GM21515 (cell line): Measurements from ENCODE around the gene TSPAN11.
"Not testable (repeated sequence)": the region's sequence is repeated elsewhere in the genome, so short reads cannot be mapped to it uniquely, and the experiment has no call there.

Experiments used
- ATAC-seq: cut with Tn5 transposase; IDR thresholded peaks from one replicate; pipeline ENCODE4 v1.9.1; 2021; ENCODE audit not compliant: unreplicated experiment

Gene TSPAN11

GRCh38 chr12:31017535-31017934, 91.0 kb downstream of the TSPAN11 start:
- no peak for ATAC-seq

- ATAC-seq: no peak
Measured at GRCh38 chr12:31018106-31018789, 91.7 kb downstream of the TSPAN11 start.

DNA sequence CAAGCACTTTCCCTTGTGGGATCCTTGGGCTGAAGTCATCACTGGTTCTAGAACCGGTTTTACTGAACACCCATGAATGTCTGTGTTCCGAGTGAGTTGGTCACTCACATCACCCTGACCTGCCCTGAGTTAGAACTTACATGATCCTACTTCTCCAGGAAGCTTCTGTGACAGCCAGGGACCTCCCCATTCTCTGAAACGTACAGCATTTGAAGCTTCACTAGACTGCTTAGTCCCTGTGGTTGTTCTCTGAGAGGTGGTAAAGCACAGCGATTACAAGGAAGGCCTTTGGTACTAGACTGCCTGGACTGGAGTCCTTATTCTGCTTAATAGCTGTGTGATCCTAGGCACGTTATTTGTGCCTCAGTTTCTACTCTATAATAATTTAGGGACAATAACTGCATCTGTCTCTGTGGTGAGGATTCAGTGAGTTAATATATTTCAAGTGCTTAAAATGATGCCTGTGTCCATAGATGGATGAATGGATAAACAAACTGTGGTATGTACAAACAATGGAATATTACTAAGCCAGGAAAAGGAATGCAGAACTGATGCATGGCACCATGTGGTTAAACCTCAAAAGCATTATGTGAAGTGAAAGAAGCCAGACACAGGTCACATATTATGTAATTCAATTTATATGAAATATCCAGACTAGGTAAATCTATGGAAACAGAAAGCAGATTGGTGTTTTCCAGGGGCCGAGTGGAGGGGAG, 92.4 kb downstream of the TSPAN11 start:
- ATAC-seq: no peak

- no peak for ATAC-seq
Measured at GRCh38 chr12:31019561-31019960, 93.0 kb downstream of the TSPAN11 start.

DNA sequence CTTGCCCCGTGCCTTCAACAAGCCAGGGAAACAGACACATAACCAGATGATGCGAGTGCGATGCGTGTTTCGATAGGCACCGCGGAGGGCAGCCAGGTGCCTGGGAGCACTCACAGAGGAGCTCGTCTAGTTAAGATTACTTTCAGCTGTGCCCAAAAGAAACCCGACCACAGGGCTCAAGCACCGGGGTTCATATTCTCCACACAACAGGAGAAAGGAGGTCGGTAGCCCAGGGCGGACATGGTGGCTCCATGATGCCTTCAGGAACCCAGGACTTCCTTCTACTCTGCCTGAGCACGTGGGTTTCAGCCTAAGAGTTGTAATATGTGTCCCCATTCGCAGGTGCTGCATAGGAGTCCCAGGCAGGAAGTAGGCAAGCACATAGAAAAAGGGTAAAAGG, 93.4 kb downstream of the TSPAN11 start:
- ATAC-seq: no peak

- no peak for ATAC-seq
Measured at GRCh38 chr12:31020385-31021166, 94.0 kb downstream of the TSPAN11 start.

- ATAC-seq: no peak
Measured at GRCh38 chr12:31021181-31021580, 94.6 kb downstream of the TSPAN11 start.

GRCh38 chr12:31021809-31022494, 95.4 kb downstream of the TSPAN11 start:
- no peak for ATAC-seq

GRCh38 chr12:31023271-31023724, 96.8 kb downstream of the TSPAN11 start:
- ATAC-seq: no peak

- no peak for ATAC-seq
Measured at GRCh38 chr12:31026202-31026601, 99.7 kb downstream of the TSPAN11 start.

- not testable (repeated sequence) for ATAC-seq
Measured at GRCh38 chr12:31027006-31027405, 100.5 kb downstream of the TSPAN11 start.

DNA sequence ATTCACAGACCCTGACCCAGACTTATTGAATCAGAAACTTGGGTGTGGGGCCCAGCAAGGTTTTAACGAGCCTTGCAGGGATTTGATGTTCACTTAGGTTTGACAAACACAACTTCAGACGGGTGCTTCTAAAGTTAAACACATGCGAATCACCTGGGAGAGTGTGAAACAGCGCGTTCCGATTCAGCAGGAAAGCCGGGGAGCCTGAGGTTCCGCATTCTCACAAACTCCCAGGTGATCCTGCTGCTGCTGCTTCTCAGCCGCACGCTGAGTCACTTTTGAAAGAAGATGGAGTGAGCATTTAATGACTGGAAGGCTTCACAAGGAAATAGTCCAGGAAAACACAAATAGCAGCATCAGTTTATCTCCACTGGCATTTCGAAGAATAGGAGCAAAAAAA, 102.9 kb downstream of the TSPAN11 start:
- ATAC-seq: no peak

GRCh38 chr12:31029916-31030562, 103.5 kb downstream of the TSPAN11 start:
- ATAC-seq: no peak

DNA sequence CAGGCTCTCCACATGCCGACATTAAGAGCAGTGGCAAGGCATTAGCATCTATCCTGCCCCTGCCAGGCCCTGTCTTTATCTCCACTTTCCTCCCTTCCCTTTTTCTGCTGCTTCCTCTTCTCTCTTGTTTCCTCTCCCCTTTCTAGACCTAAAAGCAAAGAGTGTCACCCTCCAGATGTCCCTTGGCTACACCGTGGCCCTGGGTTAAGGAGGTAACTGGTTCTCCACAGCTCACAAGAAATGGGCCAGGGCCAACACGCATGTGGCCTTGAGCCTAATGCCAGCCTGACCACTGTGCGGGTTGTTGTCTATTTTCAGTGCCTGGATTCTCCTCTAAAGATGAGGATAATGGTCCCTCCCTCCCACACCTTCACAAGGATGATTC, 105.4 kb downstream of the TSPAN11 start:
- no peak for ATAC-seq

DNA sequence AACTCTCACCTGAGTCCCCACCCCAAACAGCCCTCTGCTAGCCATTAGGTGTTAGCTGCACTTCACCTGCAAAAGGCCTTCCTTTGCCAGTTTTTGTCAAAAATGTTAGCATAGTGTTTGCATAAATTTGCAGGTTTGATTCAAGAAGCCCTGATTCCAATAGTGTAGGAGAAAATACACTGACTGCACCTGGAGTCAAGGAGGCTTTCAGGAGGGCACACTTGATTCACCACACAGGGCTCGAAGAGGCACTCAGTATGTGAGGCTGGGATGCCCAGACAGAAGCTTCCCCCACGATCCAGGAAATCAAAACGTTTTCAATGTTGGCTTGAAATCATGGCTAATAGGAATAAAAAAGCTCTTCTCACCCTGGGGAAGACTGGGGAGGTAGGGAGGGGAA, 106.6 kb downstream of the TSPAN11 start:
- no peak for ATAC-seq

- no peak for ATAC-seq
Measured at GRCh38 chr12:31033681-31034080, 107.1 kb downstream of the TSPAN11 start.

DNA sequence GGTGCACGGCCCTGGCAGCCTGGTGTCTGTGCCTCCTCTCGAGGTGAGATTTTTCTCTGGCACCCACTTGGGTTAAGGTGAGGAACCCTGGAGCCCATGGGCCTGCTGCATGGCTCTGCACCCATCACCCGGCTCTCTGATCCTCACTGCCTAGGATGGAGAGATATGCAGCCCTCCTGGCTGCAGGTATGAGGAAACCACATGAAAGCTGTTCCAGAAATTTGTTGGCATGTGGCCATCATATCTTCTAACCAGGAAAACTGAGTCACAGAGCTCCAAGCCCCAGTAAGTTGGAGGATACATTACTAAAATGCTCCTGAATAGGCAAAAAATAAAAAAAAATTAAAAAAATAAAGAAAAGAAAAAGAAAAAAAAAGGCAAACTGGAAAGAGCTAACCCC, 107.8 kb downstream of the TSPAN11 start:
- no peak for ATAC-seq

- no peak for ATAC-seq
Measured at GRCh38 chr12:31035226-31035625, 108.7 kb downstream of the TSPAN11 start.

- ATAC-seq: no peak
Measured at GRCh38 chr12:31035967-31036665, 109.6 kb downstream of the TSPAN11 start.

DNA sequence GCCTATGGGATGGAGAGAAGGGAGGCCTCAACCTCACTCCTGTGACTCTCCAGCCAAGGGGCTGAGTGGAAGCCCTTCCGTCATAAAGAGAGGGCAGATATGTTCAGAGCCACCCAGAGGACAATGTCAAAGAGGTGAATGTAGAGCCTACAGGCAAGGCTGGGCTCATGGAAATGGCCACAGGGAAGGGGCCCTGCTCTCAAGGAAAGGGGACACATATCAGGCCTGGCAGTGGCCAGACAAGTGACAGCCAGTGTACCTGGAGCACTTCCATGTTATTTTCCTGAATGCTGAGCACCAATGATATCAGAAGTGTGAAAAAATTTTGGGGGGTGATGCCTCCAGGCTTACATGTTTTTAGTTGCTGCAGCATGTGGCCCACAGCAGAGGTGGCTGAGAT, 110.5 kb downstream of the TSPAN11 start:
- ATAC-seq: no peak
